Epithelial cell of esophagus (primary cell): ENCODE results near the gene CPA2.

ENCODE experiments used
- DNase-seq: peaks from one replicate; pipeline ENCODE4 v3.0.0; 2010; ENCODE audit warnings: low read depth
- H3K4me3 ChIP-seq: 2 replicates; pipeline ENCODE4 v1.5.1; 2011; ENCODE audit warnings: mild to moderate bottlenecking, low read length, control low read depth
- CTCF ChIP-seq: IDR thresholded peaks from 2 replicates; pipeline ENCODE4 v1.5.1; 2011; ENCODE audit warnings: low read depth, mild to moderate bottlenecking, low read length, control low read depth, inconsistent platforms; ENCODE audit not compliant: insufficient read depth; ENCODE audit errors: missing control alignments

The CPA2 gene

GRCh38 chr7:130302649-130303048, 36.0 kb downstream of the CPA2 start:
- TF ChIP-seq CTCF = no peak
- DNase-seq = no peak
- H3K4me3 ChIP-seq = no peak overlapping the region

- TF ChIP-seq CTCF = no peak
- no peak for DNase-seq
- no peak overlapping the region for H3K4me3 ChIP-seq
Measured at GRCh38 chr7:130303127-130303526, 36.5 kb downstream of the CPA2 start.

- no peak for DNase-seq
- H3K4me3 ChIP-seq = no peak overlapping the region
- TF ChIP-seq CTCF = no peak
Measured at GRCh38 chr7:130303551-130303950, 36.9 kb downstream of the CPA2 start.

- no peak for TF ChIP-seq CTCF
- H3K4me3 ChIP-seq = no peak overlapping the region
Measured at GRCh38 chr7:130303982-130304381, 37.3 kb downstream of the CPA2 start.

GRCh38 chr7:130304878-130305277, 38.2 kb downstream of the CPA2 start:
- no peak for TF ChIP-seq CTCF
- H3K4me3 ChIP-seq = no peak overlapping the region
- DNase-seq = no peak

More at GRCh38 chr7:130303982-130304381, 37.3 kb downstream of the CPA2 start:
- no peak for DNase-seq

GRCh38 chr7:130305433-130306042, 38.9 kb downstream of the CPA2 start:
- no peak for TF ChIP-seq CTCF
- H3K4me3 ChIP-seq = no peak overlapping the region
- no peak for DNase-seq

- DNase-seq = no peak
- TF ChIP-seq CTCF = no peak
Measured at GRCh38 chr7:130309986-130310385, 43.3 kb downstream of the CPA2 start.

More at GRCh38 chr7:130309986-130310385, 43.3 kb downstream of the CPA2 start:
- no peak overlapping the region for H3K4me3 ChIP-seq
